NCI-H2196 (cell line): ENCODE results near the gene ASAP2.
"Not testable (repeated sequence)": the region's sequence is repeated elsewhere in the genome, so short reads cannot be mapped to it uniquely, and the experiment has no call there.

Experiments
- DNase-seq: peaks from one replicate; lab custom pipeline; 2025; ENCODE audit not compliant: unreplicated experiment; lab: John Stamatoyannopoulos, UW

ASAP2 gene

GRCh38 chr2:9250091-9250490 is 43.5 kb downstream of the ASAP2 start:
- no peak for DNase-seq

GRCh38 chr2:9250498-9251153 is 44.0 kb downstream of the ASAP2 start:
- DNase-seq = no peak

GRCh38 chr2:9251154-9252001 is 44.8 kb downstream of the ASAP2 start:
- DNase-seq = no peak

DNA sequence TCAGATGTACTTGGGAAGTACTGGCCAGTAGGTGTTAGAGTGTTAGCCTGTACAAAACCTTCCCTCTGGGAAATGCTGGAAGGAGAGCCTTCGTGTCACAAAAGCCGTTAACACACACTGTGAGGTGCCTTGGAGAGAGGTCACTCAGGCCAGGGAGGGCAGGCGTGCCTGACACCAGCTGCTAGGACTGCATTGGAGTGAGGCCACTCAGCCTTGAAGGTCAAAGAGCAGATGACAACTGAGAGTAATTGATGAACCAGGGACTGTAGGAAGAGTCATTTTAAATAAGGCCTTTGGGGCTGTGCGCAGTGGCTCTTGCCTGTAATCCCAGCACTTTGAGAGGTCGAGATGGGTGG is 45.4 kb downstream of the ASAP2 start:
- no peak for DNase-seq

GRCh38 chr2:9255416-9255815 is 48.8 kb downstream of the ASAP2 start:
- no peak for DNase-seq

GRCh38 chr2:9256147-9256546 is 49.5 kb downstream of the ASAP2 start:
- DNase-seq = no peak

DNA sequence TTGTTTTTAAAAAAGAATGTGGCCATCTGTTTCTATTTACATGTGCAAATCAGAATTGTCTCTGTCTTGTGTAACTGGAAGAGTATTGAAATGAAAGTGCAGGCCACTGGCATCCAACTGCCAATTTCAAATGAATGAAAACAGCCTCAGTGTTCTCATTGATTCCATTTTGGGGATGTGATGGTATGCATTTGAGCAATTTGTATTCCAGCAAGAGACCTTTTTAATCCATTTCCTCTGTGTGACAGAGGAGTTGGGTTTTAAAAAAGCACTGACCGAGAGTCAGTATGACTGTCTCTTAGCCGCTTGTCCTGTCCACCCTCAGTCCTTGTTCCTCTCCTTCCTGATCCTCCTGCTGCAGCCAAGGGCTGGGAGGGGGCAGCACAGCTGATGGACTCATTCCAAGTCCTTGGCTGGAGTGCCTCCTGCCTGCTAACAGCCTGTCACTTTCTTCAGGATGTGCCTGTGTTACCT is 50.0 kb downstream of the ASAP2 start:
- no peak for DNase-seq

DNA sequence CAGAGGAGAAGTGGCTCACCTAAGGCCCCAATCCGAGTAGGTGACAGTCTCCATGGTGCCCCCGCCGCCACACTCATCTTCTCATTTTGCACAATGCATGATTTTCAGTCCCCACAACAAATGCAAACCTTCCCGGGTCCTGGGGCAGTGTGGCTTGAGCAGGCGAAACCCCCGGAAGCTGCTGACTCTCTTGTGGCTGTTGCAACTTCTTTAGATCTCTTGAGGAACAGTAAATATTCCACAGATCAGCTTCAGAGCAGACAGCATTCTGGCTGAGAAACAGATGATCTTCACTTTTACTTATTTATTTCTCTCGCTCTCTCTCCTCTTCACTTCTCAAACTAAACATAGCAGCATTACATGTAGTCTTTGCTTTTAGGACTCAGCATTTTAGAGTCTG is 51.9 kb downstream of the ASAP2 start:
- no peak for DNase-seq

- no peak for DNase-seq
These were observed 52.4 kb downstream of the ASAP2 start for GRCh38 chr2:9258953-9259399.

GRCh38 chr2:9260464-9260918 is 53.9 kb downstream of the ASAP2 start:
- DNase-seq = no peak

GRCh38 chr2:9261231-9261883 is 54.7 kb downstream of the ASAP2 start:
- DNase-seq = no peak

DNA sequence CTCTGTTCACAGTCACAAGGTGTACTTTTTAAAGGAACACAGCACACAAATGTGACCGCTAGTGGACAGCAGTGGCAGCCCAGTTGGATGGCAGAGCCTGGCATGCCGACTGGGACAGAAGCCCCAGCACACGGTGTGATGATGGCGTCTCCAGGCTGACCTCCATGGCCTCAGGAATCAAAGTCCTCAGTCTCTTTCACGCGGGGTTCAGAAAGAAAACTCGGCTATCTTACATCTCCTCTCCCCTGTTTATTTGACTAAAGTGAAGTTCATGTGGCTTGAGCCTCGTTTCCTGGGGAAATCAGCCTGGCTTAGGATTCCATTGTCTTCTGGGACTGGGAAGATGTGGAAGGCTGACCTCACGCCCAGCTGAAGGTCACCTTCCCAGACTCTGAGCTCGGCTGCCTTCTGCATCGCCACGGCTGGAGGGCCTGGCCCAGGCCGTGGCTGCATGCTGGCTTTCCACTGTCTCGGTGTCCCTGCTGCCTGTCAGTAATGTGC is 56.1 kb downstream of the ASAP2 start:
- DNase-seq = no peak

DNA sequence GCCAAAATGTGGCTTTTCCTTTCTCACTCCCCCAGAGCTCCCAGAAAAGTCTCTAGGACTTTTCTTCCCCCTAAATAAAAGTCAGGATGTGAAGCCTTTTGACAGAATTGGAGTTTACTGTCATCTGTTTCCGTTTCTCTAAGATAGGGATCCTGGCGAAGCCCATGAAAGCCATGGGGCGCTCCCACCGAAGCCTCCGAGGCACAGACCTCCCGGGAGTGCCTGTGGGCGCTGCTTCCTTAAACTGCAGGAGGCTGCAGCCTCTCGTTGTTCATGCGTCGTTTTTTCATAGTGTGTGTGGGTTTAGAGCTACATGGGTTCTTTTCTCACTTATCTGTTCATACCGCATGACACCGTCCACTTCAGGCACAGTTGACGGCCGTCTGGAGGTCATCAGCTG is 56.8 kb downstream of the ASAP2 start:
- no peak for DNase-seq

- DNase-seq = no peak
These were observed 57.7 kb downstream of the ASAP2 start for GRCh38 chr2:9264301-9264700.

GRCh38 chr2:9266711-9267110 is 60.1 kb downstream of the ASAP2 start:
- no peak for DNase-seq

GRCh38 chr2:9267286-9267685 is 60.7 kb downstream of the ASAP2 start:
- not testable (repeated sequence) for DNase-seq

- no peak for DNase-seq
These were observed 61.9 kb downstream of the ASAP2 start for GRCh38 chr2:9268301-9269080.

- DNase-seq = no peak
These were observed 62.7 kb downstream of the ASAP2 start for GRCh38 chr2:9269295-9269694.

DNA sequence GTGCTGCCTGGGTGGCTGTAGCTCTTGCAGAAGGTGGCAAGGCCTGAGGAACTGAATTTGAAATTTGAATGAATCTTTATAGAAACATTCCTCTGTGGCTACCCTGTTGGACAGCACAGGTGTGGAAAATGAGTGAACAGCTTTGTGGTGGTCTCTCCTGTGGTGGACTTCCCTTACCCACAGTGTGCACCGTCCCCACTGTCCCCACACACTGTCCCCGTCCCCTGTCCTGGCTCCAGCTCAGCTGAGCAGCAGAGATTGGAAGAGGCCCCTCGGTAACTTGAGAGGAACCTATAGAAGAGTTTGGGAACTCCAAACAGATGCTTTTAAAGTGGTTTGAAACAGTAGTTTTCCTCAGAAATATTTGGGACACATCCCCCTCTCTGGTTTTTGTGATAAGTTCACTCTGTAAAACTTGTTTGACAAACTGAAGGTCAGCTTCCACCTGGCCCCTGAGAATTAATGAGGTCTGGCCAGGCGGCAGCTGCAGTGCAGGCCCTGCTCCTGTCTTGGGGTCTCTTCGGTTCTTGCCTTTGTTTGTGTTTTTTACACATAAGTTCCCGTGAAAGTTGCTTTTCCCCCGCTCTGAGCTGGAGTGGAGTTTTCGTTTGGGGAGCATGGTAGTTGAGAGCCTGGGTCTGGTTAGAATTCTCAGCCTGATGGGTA is 63.2 kb downstream of the ASAP2 start:
- no peak for DNase-seq

- DNase-seq = no peak
These were observed 64.5 kb downstream of the ASAP2 start for GRCh38 chr2:9271091-9271490.
